Neural progenitor cell (in vitro differentiated cells): ENCODE data around the gene EGLN3.

ENCODE experiments used
- CTCF ChIP-seq: fragments of 200-600 bp; sonication (generic); IDR thresholded peaks from 2 replicates; pipeline ENCODE4 v1.5.1; 2017; ENCODE audit warnings: antibody characterized with exemption, mild to moderate bottlenecking
- EZH2 ChIP-seq: fragments of 200-600 bp; sonication (generic); IDR thresholded peaks from 2 replicates; pipeline ENCODE4 v1.6.1; 2017; ENCODE audit warnings: antibody characterized with exemption, mild to moderate bottlenecking, moderate library complexity
- EZH2phosphoT487 ChIP-seq: fragments of 200-600 bp; sonication (generic); IDR thresholded peaks from 2 replicates; pipeline ENCODE4 v1.6.1; 2017; ENCODE audit warnings: antibody characterized with exemption

GRCh38 chr14:33901426-33902155 is 49.3 kb downstream of the EGLN3 start:
- TF ChIP-seq EZH2 (no peak), CTCF (no peak), EZH2phosphoT487 (no peak)
